Osteocyte (in vitro differentiated cells): ENCODE measurements around the gene IGSF9. TPM values are rescaled to one million over a fixed set of nuclear protein-coding genes. Genes with fewer than 3 reads are reported as not detected.

Experiments used
- DNase-seq: peaks from one replicate; pipeline ENCODE4 v3.0.0; 2021; ENCODE audit warnings: mixed read lengths; ENCODE audit not compliant: unreplicated experiment; ENCODE audit errors: extremely low spot score
- H3K27ac Mint-ChIP-seq: one replicate; pipeline ENCODE4 v1.8.0; 2021; ENCODE audit warnings: mild to moderate bottlenecking, mixed read lengths; ENCODE audit not compliant: unreplicated experiment
- H3K27me3 Mint-ChIP-seq: one replicate; pipeline ENCODE4 v1.8.0; 2021; ENCODE audit warnings: mixed read lengths; ENCODE audit not compliant: unreplicated experiment
- H3K36me3 Mint-ChIP-seq: one replicate; pipeline ENCODE4 v1.8.0; 2021; ENCODE audit warnings: mixed read lengths; ENCODE audit not compliant: unreplicated experiment
- H3K4me1 Mint-ChIP-seq: one replicate; pipeline ENCODE4 v1.8.0; 2021; ENCODE audit warnings: mixed read lengths; ENCODE audit not compliant: unreplicated experiment
- H3K4me3 Mint-ChIP-seq: one replicate; pipeline ENCODE4 v1.8.0; 2021; ENCODE audit warnings: mild to moderate bottlenecking, moderate library complexity, mixed read lengths; ENCODE audit not compliant: unreplicated experiment
- H3K9me3 Mint-ChIP-seq: one replicate; pipeline ENCODE4 v1.8.0; 2021; ENCODE audit warnings: mixed read lengths; ENCODE audit not compliant: unreplicated experiment
- CTCF ChIP-seq: fragments of 200-600 bp; sonication (generic); IDR thresholded peaks from 2 replicates; pipeline ENCODE4 v1.5.0; 2021; ENCODE audit warnings: antibody characterized with exemption, mild to moderate bottlenecking, moderate library complexity
- total RNA-seq: library from RNA; stranded (reverse); gene quantifications from 2 replicates; pipeline ENCODE4 v1.2.1, GENCODE V29; 2021

IGSF9 gene
- total RNA-seq, 1 donor from 2014 or later: not detected

- TF ChIP-seq CTCF: no peak
- Mint-ChIP-seq H3K36me3 (no peaks in the 10 kb centered on the region), H3K27me3 (peaks cover 5% of the 10 kb centered on the region), H3K4me3 (no peak overlapping the region), H3K27ac (no peak overlapping the region), H3K9me3 (no peaks in the 10 kb centered on the region), H3K4me1 (peaks cover 11% of the 10 kb centered on the region)
- no peak for DNase-seq
Measured at GRCh38 chr1:159930216-159930615, 15.2 kb downstream of the IGSF9 start.

GRCh38 chr1:159929155-159930051 is 16.0 kb downstream of the IGSF9 start:
- Mint-ChIP-seq H3K4me3 (no peak overlapping the region), H3K36me3 (no peaks in the 10 kb centered on the region), H3K9me3 (no peaks in the 10 kb centered on the region), H3K4me1 (peaks cover 11% of the 10 kb centered on the region), H3K27me3 (peaks cover 5% of the 10 kb centered on the region), H3K27ac (no peak overlapping the region)
- no peak for TF ChIP-seq CTCF
- DNase-seq: no peak

- no peaks in the 10 kb centered on the region for H3K9me3 Mint-ChIP-seq
- peaks cover 5% of the 10 kb centered on the region for H3K27me3 Mint-ChIP-seq
- no peak for DNase-seq
- no peak overlapping the region for H3K27ac Mint-ChIP-seq
- H3K4me1 Mint-ChIP-seq: peaks cover 18% of the 10 kb centered on the region
- no peak for TF ChIP-seq CTCF
- no peak overlapping the region for H3K4me3 Mint-ChIP-seq
- H3K36me3 Mint-ChIP-seq: no peaks in the 10 kb centered on the region
Measured at GRCh38 chr1:159928491-159929050, 16.8 kb downstream of the IGSF9 start.

- DNase-seq: no peak
- no peaks in the 10 kb centered on the region for H3K9me3 Mint-ChIP-seq
- H3K36me3 Mint-ChIP-seq: no peaks in the 10 kb centered on the region
- H3K27me3 Mint-ChIP-seq: peaks cover 5% of the 10 kb centered on the region
- H3K4me1 Mint-ChIP-seq: peaks cover 25% of the 10 kb centered on the region
- no peak overlapping the region for H3K27ac Mint-ChIP-seq
- no peak overlapping the region for H3K4me3 Mint-ChIP-seq
- TF ChIP-seq CTCF: no peak
Measured at GRCh38 chr1:159927849-159928431, 17.5 kb downstream of the IGSF9 start.
